OCI-M2 (cell line): ENCODE results near the gene TBC1D24.
"Not testable (repeated sequence)": the region's sequence is repeated elsewhere in the genome, so short reads cannot be mapped to it uniquely, and the experiment has no call there.

Source experiments
- DNase-seq: peaks from one replicate; lab custom pipeline; 2025; ENCODE audit not compliant: unreplicated experiment; lab: John Stamatoyannopoulos, UW

TBC1D24 gene

GRCh38 chr16:2531371-2531695 is 56.4 kb downstream of the TBC1D24 start, which contains the start of gene CEMP1:
CEMP1 (minus strand) TSS chr16:2531408; CDS start chr16:2531073, 335 bp downstream.
- DNase-seq, result no peak

GRCh38 chr16:2531696-2532493 is 57.0 kb downstream of the TBC1D24 start:
- no peak for DNase-seq

- DNase-seq, result no peak
Measured at GRCh38 chr16:2532494-2533141, 57.7 kb downstream of the TBC1D24 start.

DNA sequence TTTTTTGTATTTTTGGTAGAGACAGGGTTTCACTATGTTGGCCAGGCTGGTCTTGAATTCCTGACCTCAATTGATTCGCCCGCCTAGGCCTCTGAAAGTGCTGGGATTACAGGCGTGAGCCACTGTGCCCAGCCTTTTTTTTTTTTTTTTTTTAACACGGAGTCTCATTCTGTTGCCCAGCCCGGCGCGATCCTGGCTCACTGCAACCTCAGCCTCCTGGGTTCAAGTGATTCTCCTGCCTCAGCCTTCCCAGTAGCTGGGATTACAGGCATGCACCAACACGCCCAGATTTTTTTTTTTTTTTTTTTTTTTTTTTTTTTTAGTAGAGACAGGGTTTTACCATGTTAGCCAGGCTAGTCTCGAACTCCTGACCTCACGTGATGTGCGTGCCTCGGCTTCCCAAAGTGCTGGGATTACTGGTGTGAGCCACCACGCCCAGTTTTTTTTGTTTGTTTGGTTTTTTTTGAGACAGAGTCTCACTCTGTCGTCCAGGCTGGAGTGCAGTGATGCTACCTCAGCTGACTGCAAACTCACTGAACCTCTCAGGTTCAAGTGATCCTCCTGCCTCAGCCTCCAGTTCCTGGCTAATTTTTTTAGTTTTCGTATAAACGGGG is 58.3 kb downstream of the TBC1D24 start:
- not testable (repeated sequence) for DNase-seq

DNA sequence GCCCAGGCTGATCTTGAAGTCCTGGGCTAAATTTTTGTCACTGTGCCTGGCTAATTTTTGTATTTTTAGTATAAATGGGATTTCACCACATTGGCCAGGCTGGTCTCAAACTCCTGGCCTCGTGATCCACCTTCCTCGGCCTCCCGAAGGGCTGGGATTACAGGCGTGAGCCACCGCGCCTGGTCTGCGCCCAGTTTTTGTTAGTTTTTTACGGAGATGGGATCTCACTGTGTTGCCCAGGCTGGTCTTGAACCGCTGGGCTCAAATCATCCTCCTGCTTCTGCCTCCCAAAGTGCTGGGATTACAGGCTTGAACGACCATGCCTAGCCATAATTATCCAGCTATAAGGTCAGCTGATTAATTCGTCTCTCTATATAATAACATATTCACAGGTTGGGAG is 59.0 kb downstream of the TBC1D24 start:
- DNase-seq, result no peak

DNA sequence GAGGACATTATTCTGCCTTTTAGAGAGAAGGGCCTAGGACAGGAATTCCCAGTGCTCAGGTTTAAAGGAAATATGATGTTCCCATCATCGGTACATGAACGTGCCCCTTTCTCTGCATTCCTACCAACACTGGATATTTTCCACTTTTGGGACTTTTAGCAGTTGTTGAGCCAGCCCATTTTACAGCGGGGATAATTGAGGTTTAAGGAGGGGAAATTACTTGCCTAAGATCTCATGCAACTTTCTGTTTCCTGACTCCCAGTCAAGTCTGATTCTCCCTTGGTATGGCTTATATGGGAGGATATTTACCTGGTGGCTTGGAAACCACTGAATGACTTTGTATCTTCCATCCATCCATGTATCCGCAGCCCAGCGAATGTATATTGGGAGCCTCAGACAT is 59.4 kb downstream of the TBC1D24 start:
- DNase-seq, result not testable (repeated sequence)

DNA sequence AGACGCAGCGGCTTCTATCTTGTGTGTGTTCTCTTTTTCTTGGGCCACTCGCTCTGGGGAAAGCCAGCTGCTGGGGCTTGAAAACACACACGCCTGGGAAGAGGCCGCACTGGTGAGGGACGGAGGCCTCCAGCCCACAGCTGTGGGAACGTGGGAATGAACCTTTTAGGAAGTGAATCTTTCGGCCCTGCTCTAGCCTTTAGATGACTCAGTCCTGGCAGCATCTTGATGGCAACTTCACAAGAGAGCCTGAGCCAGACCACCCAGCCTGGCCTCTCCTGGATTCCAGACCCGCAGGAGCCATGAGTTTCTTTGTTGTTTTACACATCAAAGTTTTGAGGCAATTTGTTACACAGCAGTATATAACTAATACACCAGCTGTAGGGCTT is 60.7 kb downstream of the TBC1D24 start:
- no peak for DNase-seq

- no peak for DNase-seq
Measured at GRCh38 chr16:2537451-2538379, 62.8 kb downstream of the TBC1D24 start, which contains the start of gene PDPK1. PDPK1 (plus strand) TSS chr16:2538021; CDS start chr16:2538113, 92 bp downstream.

- DNase-seq, result not testable (repeated sequence)
Measured at GRCh38 chr16:2539192-2539844, 64.4 kb downstream of the TBC1D24 start.

DNA sequence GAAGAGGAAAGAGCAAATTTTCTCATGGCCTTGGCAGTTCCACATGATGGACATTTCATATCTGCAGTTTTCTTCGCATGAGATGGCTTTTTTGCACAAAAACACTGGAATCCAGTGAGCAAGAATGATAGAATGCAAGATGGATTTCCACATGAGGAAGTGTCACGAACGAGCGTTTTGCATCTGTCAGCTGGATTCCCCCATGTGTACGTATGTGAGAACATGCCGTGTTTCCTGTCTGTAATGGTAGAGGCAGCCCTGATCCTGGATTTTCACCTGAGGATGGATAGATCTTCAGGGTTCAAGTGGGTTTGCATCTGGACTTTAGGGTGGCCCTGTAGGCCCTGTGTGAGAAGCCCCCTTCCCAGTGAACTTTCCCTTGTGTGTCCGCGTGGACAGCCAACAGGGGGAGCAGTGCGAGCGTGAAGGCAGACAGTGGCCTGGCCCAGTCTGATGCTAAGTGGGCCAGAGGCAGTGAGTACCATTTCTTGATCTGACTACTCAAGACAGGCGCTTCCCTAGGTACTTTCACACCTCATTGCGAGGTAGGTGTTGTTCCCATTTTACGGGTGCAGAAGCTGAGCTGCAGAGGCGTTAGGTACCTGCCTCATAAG is 65.0 kb downstream of the TBC1D24 start:
- DNase-seq, result not testable (repeated sequence)

DNA sequence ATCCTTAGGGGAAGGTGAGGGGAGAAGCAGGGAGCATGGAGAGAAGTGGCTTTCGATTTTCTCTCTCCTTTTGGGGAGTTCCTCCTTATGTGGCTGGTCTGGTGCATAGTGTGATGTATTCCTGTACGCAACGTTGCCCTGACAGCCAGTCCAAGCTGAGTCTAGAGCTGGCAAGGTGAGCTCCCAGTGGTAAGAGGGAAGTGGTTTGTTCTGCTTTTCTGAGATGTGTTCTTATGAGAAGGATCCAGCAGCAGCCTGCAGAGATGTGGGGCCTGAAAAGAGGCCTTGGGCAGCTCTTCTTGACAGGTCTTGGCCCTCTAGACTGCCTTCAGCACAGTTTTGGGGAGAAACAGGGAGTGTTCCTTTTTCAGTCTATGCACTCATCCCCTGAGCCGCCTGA is 66.0 kb downstream of the TBC1D24 start:
- DNase-seq, result not testable (repeated sequence)

DNA sequence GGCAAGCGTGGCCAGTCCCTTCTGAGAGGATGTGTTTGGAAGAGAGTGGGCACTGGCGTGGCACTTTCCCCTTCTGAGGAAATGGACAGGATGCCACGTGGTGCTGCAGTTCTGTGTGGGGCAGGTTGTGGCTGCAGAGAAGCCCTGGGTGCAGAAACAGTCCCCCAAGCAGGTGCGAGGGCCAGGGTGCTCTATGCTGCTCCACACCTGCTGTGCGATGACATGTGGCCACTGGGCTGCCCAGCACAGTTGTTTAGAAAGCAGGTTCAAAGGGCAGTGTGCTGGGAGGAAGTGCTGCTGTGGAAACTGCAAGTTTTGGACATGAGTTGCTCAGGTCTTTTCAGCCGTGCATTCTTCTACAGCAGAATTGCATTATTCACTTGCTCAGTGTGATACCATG is 66.5 kb downstream of the TBC1D24 start:
- DNase-seq, result not testable (repeated sequence)

- not testable (repeated sequence) for DNase-seq
Measured at GRCh38 chr16:2543771-2544170, 68.8 kb downstream of the TBC1D24 start.

GRCh38 chr16:2550283-2550878 is 75.5 kb downstream of the TBC1D24 start:
- DNase-seq, result not testable (repeated sequence)

- not testable (repeated sequence) for DNase-seq
Measured at GRCh38 chr16:2551420-2551889, 76.5 kb downstream of the TBC1D24 start.

- not testable (repeated sequence) for DNase-seq
Measured at GRCh38 chr16:2554709-2555425, 79.9 kb downstream of the TBC1D24 start.
